Loucy (cell line): ENCODE data around the gene SMIM22.

Experiments
- H2AFZ ChIP-seq: fragments of 200-600 bp; sonication (generic); 2 replicates; pipeline ENCODE4 v1.6.0; 2016; ENCODE audit warnings: antibody characterized with exemption, mild to moderate bottlenecking, low read length, moderate library complexity
- H3F3A ChIP-seq: fragments of 200-600 bp; 2 replicates; pipeline ENCODE4 v1.6.0; 2016; ENCODE audit warnings: antibody characterized with exemption, low read depth, mild to moderate bottlenecking
- H3K27me3 ChIP-seq: fragments of 200-600 bp; sonication (generic); 2 replicates; pipeline ENCODE4 v1.6.1; 2014; ENCODE audit warnings: low read length, mild to moderate bottlenecking; ENCODE audit not compliant: insufficient read depth, poor library complexity, severe bottlenecking
- H3K36me3 ChIP-seq: fragments of 200-600 bp; sonication (generic); 2 replicates; pipeline ENCODE4 v1.6.1; 2016; ENCODE audit warnings: low read length; ENCODE audit not compliant: insufficient read depth
- H3K4me1 ChIP-seq: fragments of 200-600 bp; sonication (generic); 2 replicates; pipeline ENCODE4 v1.5.1; 2014; ENCODE audit warnings: low read length, mild to moderate bottlenecking; ENCODE audit not compliant: insufficient read depth, poor library complexity, severe bottlenecking
- H3K4me2 ChIP-seq: fragments of 200-600 bp; sonication (generic); 2 replicates; pipeline ENCODE4 v1.6.0; 2014; ENCODE audit warnings: antibody characterized with exemption, low read length, low read depth, mild to moderate bottlenecking; ENCODE audit not compliant: poor library complexity, severe bottlenecking
- H3K4me3 ChIP-seq: fragments of 200-600 bp; sonication (generic); 2 replicates; pipeline ENCODE4 v1.5.1; 2014; ENCODE audit warnings: low read length, mild to moderate bottlenecking, mixed read lengths; ENCODE audit not compliant: poor library complexity, severe bottlenecking
- H3K79me2 ChIP-seq: fragments of 200-600 bp; sonication (generic); 2 replicates; pipeline ENCODE4 v1.6.1; 2014; ENCODE audit warnings: low read length; ENCODE audit not compliant: insufficient read depth
- H3K9ac ChIP-seq: fragments of 200-600 bp; sonication (generic); 2 replicates; pipeline ENCODE4 v1.6.0; 2014; ENCODE audit warnings: mild to moderate bottlenecking, low read depth, low read length, moderate library complexity; ENCODE audit not compliant: poor library complexity, severe bottlenecking
- H3K9me2 ChIP-seq: fragments of 200-600 bp; sonication (generic); replicated peaks from 2 replicates; pipeline ENCODE4 v1.6.1; 2016; ENCODE audit warnings: low read depth, low read length, mixed read lengths
- H3K9me3 ChIP-seq: fragments of 200-600 bp; sonication (generic); 2 replicates; pipeline ENCODE4 v1.6.1; 2014; ENCODE audit warnings: mild to moderate bottlenecking, antibody characterized with exemption, low read length, low read depth; ENCODE audit not compliant: insufficient read depth
- H4K20me1 ChIP-seq: fragments of 200-600 bp; sonication (generic); 2 replicates; pipeline ENCODE4 v1.6.0; 2014; ENCODE audit warnings: antibody characterized with exemption, low read length, mild to moderate bottlenecking; ENCODE audit not compliant: insufficient read depth, poor library complexity, severe bottlenecking
- EZH2phosphoT487 ChIP-seq: fragments of 200-600 bp; IDR thresholded peaks from 2 replicates; pipeline ENCODE4 v1.6.1; 2018; ENCODE audit warnings: antibody characterized with exemption, mild to moderate bottlenecking, moderate library complexity, borderline replicate concordance
- TF ChIP-seq, protein P1 (sequence below): fragments of 200-600 bp; sonication (generic); conservative IDR thresholded peaks from 2 replicates; pipeline ENCODE4 v1.5.1; 2014; ENCODE audit warnings: mild to moderate bottlenecking, antibody characterized with exemption, low read length

Gene SMIM22

DNA sequence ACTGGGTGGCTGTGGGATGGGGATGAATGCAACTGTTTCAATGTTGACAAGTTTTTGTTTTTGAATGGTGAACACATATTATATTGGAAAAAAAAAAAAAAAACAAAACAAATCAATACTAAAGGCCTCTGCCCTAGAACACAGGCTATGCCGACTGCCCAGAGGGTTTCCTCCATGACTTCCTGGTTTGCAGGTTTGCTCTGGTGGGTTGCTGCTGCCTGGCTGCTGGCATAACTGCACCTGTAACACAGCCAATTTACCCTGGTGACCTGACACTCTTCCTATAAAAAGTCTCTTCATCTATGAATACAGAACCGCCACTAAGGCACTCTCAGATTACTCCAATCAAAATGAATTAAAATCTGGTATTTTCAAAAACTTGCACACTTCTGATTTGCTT is 41.6 kb downstream of the SMIM22 start:
- Histone ChIP-seq H4K20me1 (no peaks in the 10 kb centered on the region), H3K9me2 (no peaks in the 10 kb centered on the region), H3K9me3 (no peaks in the 10 kb centered on the region), H3K27me3 (no peaks in the 10 kb centered on the region), H3K4me3 (no peak overlapping the region), H3K9ac (no peak overlapping the region), H3K4me1 (no peaks in the 10 kb centered on the region), H3K79me2 (no peaks in the 10 kb centered on the region), H3K4me2 (no peak overlapping the region), H3F3A (no peaks in the 10 kb centered on the region), H3K36me3 (peaks cover 31% of the 10 kb centered on the region; the same call in 1 of the 2 replicates), H2AFZ (no peak overlapping the region)
- no peak for TF ChIP-seq EZH2phosphoT487
- TF ChIP-seq, protein P1, sequence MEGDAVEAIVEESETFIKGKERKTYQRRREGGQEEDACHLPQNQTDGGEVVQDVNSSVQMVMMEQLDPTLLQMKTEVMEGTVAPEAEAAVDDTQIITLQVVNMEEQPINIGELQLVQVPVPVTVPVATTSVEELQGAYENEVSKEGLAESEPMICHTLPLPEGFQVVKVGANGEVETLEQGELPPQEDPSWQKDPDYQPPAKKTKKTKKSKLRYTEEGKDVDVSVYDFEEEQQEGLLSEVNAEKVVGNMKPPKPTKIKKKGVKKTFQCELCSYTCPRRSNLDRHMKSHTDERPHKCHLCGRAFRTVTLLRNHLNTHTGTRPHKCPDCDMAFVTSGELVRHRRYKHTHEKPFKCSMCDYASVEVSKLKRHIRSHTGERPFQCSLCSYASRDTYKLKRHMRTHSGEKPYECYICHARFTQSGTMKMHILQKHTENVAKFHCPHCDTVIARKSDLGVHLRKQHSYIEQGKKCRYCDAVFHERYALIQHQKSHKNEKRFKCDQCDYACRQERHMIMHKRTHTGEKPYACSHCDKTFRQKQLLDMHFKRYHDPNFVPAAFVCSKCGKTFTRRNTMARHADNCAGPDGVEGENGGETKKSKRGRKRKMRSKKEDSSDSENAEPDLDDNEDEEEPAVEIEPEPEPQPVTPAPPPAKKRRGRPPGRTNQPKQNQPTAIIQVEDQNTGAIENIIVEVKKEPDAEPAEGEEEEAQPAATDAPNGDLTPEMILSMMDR: no peak

DNA sequence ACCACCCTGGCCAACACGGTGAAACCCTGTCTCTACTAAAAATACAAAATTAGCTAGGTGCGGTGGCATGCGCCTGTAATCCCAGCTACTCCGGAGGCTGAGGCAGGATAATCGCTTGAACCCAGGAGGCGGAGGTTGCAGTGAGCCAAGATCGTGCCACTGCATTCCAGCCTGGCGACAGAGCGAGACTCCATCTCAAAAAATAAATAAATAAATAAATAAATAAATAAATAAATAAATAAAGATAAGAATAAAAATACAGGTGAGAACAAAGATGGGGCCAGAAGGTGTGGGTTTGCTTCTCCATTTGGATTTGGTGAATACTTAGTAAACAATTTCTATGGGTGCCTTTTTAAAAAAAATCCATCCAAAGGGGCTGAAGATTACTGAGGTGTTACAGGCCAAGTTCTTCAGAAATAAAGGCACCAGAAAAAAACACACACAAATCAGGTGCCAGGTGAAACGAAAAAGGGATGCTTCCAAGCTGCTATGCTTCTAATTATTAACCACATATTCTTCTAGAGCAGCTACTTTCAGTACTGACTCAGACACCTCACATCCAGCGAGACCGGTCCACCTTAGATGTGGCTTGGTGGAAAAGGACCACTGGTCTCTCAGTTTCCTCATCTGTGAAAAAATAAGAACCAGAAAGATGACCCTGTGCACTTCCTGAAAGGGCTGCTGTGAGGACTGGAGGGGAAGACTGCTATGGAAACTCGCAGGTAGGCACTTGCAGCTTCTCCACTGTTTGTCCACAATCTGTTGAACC is 42.7 kb downstream of the SMIM22 start:
- Histone ChIP-seq H3K9me2 (no peaks in the 10 kb centered on the region), H3K36me3 (peaks cover 21% of the 10 kb centered on the region; the same call in 1 of the 2 replicates), H3K4me1 (no peaks in the 10 kb centered on the region), H3K4me3 (no peak overlapping the region), H3F3A (no peaks in the 10 kb centered on the region), H3K9ac (no peak overlapping the region), H3K79me2 (no peaks in the 10 kb centered on the region), H3K9me3 (no peaks in the 10 kb centered on the region), H4K20me1 (no peaks in the 10 kb centered on the region), H3K4me2 (no peak overlapping the region), H2AFZ (no peak overlapping the region), H3K27me3 (no peaks in the 10 kb centered on the region)
- no peak for TF ChIP-seq EZH2phosphoT487
- TF ChIP-seq, protein P1: no peak

DNA sequence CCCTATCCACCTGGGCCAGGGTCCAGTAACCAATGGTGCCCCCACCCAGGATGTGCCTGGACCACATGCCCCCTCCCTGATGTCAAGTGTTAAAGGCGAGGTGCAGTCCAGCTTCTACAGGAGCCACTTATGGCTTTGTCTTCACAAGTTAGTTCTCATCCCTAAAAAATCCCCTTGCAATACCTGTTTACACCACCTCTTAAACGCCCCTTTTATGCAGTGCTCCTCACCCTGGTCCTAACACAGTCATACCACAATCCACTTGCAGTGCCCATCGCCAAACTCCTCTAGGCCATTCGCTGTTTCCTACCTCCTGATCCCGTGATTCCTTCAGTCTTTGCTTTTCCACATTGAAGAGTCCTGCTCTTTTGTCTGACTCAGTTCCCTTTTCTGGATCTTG is 44.8 kb downstream of the SMIM22 start:
- H3K9me3 ChIP-seq: no peaks in the 10 kb centered on the region
- peaks cover 11% of the 10 kb centered on the region for H3K79me2 ChIP-seq
- no peaks in the 10 kb centered on the region for H3K9me2 ChIP-seq
- no peak for TF ChIP-seq EZH2phosphoT487
- TF ChIP-seq, protein P1: no peak
- H3K4me3 ChIP-seq: no peak overlapping the region
- no peak overlapping the region for H3K4me2 ChIP-seq
- no peak overlapping the region for H2AFZ ChIP-seq
- no peaks in the 10 kb centered on the region for H3K27me3 ChIP-seq
- H3K4me1 ChIP-seq: no peaks in the 10 kb centered on the region
- no peaks in the 10 kb centered on the region for H3F3A ChIP-seq
- no peak overlapping the region for H3K9ac ChIP-seq
- no peaks in the 10 kb centered on the region for H4K20me1 ChIP-seq
- peaks cover 24% of the 10 kb centered on the region; the same call in 1 of the 2 replicates for H3K36me3 ChIP-seq
